HEK293T (cell line): ENCODE results near the gene PAX7.

Source experiments
- CTCF ChIA-PET: fragments of 350-600 bp; formaldehyde crosslinking; extraction: SDS; loops from one replicate; lab custom pipeline; 2021; ENCODE audit warnings: antibody characterized with exemption, inconsistent platforms; lab: Yijun Ruan, JAX
- POLR2A ChIA-PET: fragments of 350-600 bp; formaldehyde crosslinking; extraction: SDS; loops from one replicate; lab custom pipeline; 2020; ENCODE audit warnings: antibody characterized with exemption, inconsistent platforms; lab: Yijun Ruan, JAX
- DNase-seq: peaks from one replicate; pipeline ENCODE4 v3.0.0; 2012; ENCODE audit warnings: mixed read lengths; ENCODE audit errors: extremely low spot score
- ARNT ChIP-seq: fragments of 450-650 bp; IDR thresholded peaks from 2 replicates; pipeline ENCODE4 v1.6.1; 2017; ENCODE audit warnings: mild to moderate bottlenecking
- BHLHE40 ChIP-seq: fragments of 450-650 bp; IDR thresholded peaks from 2 replicates; pipeline ENCODE4 v1.6.1; 2016; ENCODE audit warnings: mild to moderate bottlenecking, moderate library complexity, borderline replicate concordance
- CTBP1 ChIP-seq: fragments of 450-650 bp; IDR thresholded peaks from 2 replicates; pipeline ENCODE4 v1.6.1; 2016; ENCODE audit warnings: borderline replicate concordance
- ELF4 ChIP-seq: fragments of 450-650 bp; IDR thresholded peaks from 2 replicates; pipeline ENCODE4 v1.6.1; 2017; ENCODE audit warnings: antibody characterized with exemption
- FOXA1 ChIP-seq: fragments of 450-650 bp; IDR thresholded peaks from 2 replicates; pipeline ENCODE4 v1.6.1; 2016; ENCODE audit warnings: mild to moderate bottlenecking
- FOXK2 ChIP-seq: fragments of 450-650 bp; IDR thresholded peaks from 2 replicates; pipeline ENCODE4 v1.6.1; 2016; ENCODE audit warnings: mild to moderate bottlenecking
- FOXM1 ChIP-seq: fragments of 450-650 bp; IDR thresholded peaks from 2 replicates; pipeline ENCODE4 v1.6.1; 2017; ENCODE audit warnings: mild to moderate bottlenecking, borderline replicate concordance
- HDGF ChIP-seq: fragments of 450-650 bp; IDR thresholded peaks from 2 replicates; pipeline ENCODE4 v1.6.1; 2017; ENCODE audit warnings: antibody characterized with exemption, borderline replicate concordance
- L3MBTL2 ChIP-seq: fragments of 450-650 bp; conservative IDR thresholded peaks from 2 replicates; pipeline ENCODE4 v1.6.1; 2016; ENCODE audit warnings: mild to moderate bottlenecking
- LEF1 ChIP-seq: fragments of 450-650 bp; IDR thresholded peaks from 2 replicates; pipeline ENCODE4 v1.6.1; 2017; ENCODE audit warnings: mild to moderate bottlenecking, borderline replicate concordance
- NFRKB ChIP-seq: fragments of 450-650 bp; IDR thresholded peaks from 2 replicates; pipeline ENCODE4 v1.6.1; 2016; ENCODE audit warnings: mild to moderate bottlenecking, moderate library complexity
- SP1 ChIP-seq: fragments of 450-650 bp; IDR thresholded peaks from 2 replicates; pipeline ENCODE4 v1.6.1; 2017
- SUZ12 ChIP-seq: fragments of 450-650 bp; IDR thresholded peaks from 2 replicates; pipeline ENCODE4 v1.6.1; 2016; ENCODE audit warnings: mild to moderate bottlenecking
- TARDBP ChIP-seq: fragments of 450-650 bp; IDR thresholded peaks from 2 replicates; pipeline ENCODE4 v1.6.1; 2016
- ZNF384 ChIP-seq: fragments of 450-650 bp; IDR thresholded peaks from 2 replicates; pipeline ENCODE4 v1.6.1; 2016
- TF ChIP-seq, protein P1 (sequence below): fragments of 450-650 bp; IDR thresholded peaks from 2 replicates; pipeline ENCODE4 v1.6.1; 2016

The PAX7 gene

DNA sequence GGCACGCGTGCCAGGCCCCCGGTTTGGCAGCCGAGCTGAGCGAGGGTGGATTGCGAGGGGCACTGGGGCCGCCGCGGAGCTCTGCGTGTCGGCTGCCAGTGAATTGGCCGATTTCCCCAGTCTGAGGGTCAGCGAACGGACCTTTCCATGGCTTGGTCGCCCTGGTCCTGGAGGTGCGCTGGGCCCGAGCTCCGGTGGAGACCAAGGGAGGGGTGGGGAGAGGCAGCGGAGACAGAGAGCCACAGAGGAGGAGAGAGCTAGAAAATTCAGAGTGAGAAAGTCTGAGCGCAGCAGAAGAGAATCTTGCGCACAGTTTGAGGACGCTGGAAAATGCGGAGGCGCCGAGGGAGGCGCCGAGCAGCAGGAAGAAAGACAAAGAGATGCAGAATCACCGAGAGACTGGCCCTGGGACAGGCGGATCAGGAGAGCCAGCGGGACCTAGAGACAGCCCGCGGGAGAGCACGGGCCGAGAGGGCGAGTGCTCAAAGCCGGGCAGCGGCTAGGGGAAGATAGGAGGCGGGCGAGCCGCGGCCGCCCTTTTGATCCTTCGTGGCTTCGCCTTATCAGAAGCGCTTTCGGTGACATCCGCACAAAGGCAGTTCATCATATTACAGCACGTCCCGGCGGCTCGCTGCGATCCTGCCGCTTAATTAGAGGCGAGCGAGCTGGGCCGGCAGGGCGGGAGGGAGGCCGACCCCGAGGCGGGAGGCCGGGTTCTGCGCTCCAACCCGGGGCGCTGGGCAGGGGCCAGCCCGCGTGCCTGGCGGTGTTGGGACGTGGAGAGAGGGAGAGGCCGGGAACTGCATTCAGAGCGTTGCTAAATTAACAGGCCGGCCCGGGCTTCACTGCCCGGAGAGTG is 12.7 kb downstream of the PAX7 start:
- ChIA-PET POLR2A (no interaction called here), CTCF (interaction anchor here (0.6 kb wide), 1 partner anchor 707 kb away, joined by 4 read pairs; no protein-coding TSS in a partner anchor)
- TF ChIP-seq NFRKB (no peak), FOXM1 (no peak), LEF1 (no peak), SP1 (no peak), CTBP1 (no peak), ELF4 (no peak), FOXA1 (no peak), ZNF384 (no peak), TARDBP (no peak), SUZ12 (no peak)
- DNase-seq = peak; percentile 37

DNA sequence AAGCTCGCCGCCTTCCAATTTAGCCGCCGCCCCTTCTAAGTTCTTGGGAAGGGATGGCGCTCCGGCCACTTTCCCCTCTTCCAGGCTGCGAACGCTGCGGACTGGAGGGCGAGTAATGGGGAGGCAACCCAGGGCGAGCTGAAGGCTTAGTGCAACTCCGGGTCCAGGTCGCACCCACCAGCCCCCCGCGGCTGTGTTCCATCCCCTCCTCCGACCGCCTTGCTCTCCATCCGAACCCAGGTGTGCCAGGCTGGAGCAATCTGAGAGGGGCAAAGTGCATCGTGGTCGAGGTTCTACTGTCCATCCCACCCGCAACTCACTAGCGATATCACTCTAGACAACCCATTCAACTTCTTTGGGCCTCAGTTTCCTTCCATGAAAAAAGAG is 13.4 kb downstream of the PAX7 start:
- ChIA-PET POLR2A (no interaction called here), CTCF (interaction anchor here (0.6 to 1.2 kb wide), 3 partner anchors 37 to 707 kb away, joined by 3 to 5 read pairs (median 4); no protein-coding TSS in a partner anchor)
- DNase-seq = no peak
- TF ChIP-seq ZNF384 (no peak), FOXA1 (no peak), ARNT (no peak), SP1 (no peak), HDGF (no peak), LEF1 (no peak), CTBP1 (no peak), L3MBTL2 (no peak), TARDBP (no peak), FOXK2 (no peak), ELF4 (no peak), NFRKB (no peak), SUZ12 (no peak), BHLHE40 (no peak), FOXM1 (no peak)
- TF ChIP-seq, protein P1, sequence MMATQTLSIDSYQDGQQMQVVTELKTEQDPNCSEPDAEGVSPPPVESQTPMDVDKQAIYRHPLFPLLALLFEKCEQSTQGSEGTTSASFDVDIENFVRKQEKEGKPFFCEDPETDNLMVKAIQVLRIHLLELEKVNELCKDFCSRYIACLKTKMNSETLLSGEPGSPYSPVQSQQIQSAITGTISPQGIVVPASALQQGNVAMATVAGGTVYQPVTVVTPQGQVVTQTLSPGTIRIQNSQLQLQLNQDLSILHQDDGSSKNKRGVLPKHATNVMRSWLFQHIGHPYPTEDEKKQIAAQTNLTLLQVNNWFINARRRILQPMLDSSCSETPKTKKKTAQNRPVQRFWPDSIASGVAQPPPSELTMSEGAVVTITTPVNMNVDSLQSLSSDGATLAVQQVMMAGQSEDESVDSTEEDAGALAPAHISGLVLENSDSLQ = no peak

DNA sequence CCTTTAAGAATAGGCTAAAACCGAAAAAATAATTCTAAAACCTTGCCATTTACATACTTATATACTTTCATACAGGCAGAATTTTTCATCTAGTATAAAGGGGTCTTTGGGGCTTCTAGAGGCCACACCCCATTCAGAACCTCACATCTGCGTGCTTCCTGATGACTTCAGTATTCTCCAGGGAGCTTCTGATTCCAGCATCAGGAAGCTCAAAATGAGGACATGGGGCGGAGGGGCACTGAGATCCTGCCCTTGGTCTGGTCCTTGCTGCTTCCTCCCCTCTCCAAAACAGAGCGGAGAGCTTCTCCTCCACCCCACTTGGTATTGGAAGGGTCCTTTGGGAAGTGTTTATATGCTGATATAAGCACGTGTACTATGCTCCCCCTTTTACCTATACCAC is 13.8 kb downstream of the PAX7 start:
- CTCF ChIA-PET = interaction anchor here (0.6 to 1.2 kb wide), 2 partner anchors 37 to 47 kb away, joined by 3 to 5 read pairs; no protein-coding TSS in a partner anchor
- DNase-seq = no peak
- TF ChIP-seq ARNT (no peak), TARDBP (no peak), FOXA1 (no peak), HDGF (no peak), LEF1 (no peak), CTBP1 (no peak), SP1 (no peak), ZNF384 (no peak), L3MBTL2 (no peak)
- TF ChIP-seq, protein P1 = no peak
- POLR2A ChIA-PET = no interaction called here

DNA sequence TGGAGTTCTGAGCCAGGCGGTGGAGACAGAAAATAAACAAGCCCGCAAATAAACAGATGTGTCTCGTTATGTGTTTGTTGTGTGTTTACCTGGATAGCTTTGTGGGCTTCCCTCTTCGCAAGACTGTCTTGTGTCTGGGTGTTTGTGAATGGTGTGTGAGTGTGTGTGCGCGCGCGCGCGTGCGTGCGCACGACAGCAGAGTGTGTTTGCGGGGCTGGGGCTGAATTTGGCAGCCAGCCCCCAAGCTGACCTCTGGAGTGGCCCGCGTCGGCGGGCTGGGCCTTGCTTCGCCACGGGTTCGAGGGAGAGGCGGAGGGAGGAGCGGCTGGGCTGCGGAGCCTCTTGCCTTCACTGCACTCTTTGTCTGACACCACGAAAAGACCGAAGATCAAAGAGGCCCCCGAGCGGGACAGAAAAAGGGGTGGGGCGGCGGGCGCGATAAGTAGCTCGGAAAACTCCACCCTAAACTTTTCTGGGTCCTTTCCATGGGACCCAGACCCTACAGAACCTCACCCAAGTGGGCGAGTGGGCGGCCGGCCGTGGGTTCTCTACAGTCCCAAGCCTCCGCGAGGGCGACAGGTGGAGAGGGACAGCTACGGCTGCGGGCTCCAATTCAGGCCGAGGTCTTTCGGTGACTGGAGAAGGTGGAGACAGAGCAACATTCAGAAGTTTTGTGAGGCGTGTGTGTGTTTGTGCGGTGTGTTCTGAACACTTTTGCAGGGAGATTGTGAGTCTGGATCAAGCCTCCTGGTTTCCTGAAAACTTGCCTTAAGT is 14.5 kb downstream of the PAX7 start:
- POLR2A ChIA-PET = no interaction called here
- CTCF ChIA-PET = interaction anchor here (1.2 kb wide), 1 partner anchor 48 kb away, joined by 5 read pairs; no protein-coding TSS in a partner anchor
- DNase-seq = no peak
- TF ChIP-seq FOXK2 (no peak), LEF1 (no peak), SUZ12 (no peak), ARNT (no peak), ZNF384 (no peak), FOXM1 (no peak), BHLHE40 (no peak), NFRKB (no peak), L3MBTL2 (no peak), CTBP1 (no peak), FOXA1 (no peak), SP1 (no peak), TARDBP (no peak), ELF4 (no peak)
- TF ChIP-seq, protein P1 = no peak

DNA sequence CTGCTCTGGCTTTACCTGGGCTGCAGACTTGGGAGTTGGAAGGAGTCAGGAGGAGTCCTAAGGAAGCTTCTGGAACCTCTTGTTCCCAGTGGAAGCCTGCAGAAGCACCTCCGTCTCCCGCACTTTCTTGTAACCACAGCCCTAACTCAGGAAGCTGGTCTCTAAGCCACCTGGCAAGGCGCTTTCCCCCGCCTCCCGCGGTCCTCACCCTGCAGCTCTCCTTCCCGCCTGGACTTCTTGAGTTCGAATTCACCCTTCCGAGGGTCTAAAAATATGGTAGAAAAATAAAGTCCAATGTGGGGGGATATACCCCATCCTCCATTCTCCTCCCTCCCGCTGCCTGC is 15.1 kb downstream of the PAX7 start:
- TF ChIP-seq L3MBTL2 (no peak), ARNT (no peak), SP1 (no peak), FOXK2 (no peak), HDGF (no peak), TARDBP (no peak), BHLHE40 (no peak), NFRKB (no peak), SUZ12 (no peak), FOXM1 (no peak)
- TF ChIP-seq, protein P1 = no peak
- ChIA-PET POLR2A (no interaction called here), CTCF (no interaction called here)
- DNase-seq = no peak
